ENCODE data around the gene VHLL. TPM values are rescaled to one million over a fixed set of nuclear protein-coding genes. Genes with fewer than 3 reads are reported as not detected.

Gene VHLL
- total and polyA plus RNA-seq, 2 of the 13 experiments (the other 11 are each of a cell fraction or from before 2014, with no cell fraction given): 0.24 TPM; not detected in 1

DNA sequence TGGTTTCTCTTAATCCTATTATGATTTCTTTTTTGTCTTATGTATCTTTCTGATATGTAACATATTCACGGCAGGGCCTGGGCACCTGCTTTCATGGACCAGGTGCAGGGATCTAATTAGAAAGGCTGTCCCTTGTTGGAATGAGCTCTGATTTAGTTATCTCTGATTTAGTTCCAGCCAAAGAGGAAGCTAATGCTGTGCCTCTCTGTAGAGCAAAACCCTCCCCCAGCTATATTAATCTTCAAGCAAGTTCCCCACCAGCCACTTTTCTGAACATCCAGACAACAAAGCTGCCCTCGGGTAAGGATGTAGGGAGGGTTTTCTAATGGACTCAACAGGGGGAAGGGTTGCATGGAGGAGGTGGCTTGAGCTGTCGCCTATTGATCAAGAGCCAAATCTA lies 45.3 kb upstream of the VHLL start:
- no peaks in the 10 kb centered on the region for H3K36me3 ChIP-seq (replicated peaks in 1 of 2; ENCODE audit: control insufficient read depth in 1 of 2, insufficient read depth in 2 of 2, low read length in 2 of 2)
- CTCF ChIA-PET (ENCODE audit: low intra/inter-chr PET ratio, low total read pairs): no interaction called here
- FAIRE-seq: no peak

DNA sequence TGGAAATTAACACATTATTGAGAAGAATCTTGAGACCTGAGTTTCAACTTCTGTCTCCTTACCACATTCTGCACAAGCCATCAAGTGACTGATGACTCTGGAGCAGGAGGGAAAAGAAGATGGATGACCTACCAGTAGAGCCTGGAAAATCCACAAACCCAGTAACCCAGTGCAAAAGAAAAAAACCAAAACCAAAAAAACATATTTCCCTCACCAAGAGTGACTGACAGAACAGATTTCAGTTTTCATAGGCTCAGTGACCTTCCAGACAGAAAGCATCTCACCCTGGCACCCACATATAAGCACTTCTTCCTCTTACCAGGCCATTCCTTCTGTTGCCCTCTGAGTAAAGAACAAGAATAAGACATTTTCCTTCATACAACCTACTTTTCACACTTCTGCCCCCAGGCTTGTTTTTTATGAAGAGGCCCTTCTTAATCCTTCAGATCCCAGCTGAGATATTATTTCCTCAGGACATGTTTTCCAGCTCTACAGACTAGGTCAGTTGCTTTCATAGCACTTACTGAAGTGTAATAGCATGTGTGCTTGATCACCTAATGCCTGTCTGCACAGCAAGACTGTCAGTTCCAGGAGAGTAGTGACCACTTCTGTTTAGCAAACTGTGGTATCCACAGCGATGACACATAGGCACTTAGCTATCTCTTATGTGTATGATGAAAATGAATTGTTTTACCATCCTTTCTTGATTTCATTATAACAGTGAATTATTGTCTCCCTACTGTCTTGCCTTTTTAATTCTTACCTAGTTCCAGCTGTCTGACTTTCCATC lies 43.3 kb upstream of the VHLL start:
- H3K4me1 ChIP-seq (ENCODE audit: insufficient read depth, low read length): peaks cover 7% of the 10 kb centered on the region; the same call in 1 of the 2 replicates
- no peak overlapping the region for H3K27ac ChIP-seq (ENCODE audit: extremely low read length, insufficient read depth, low read length)
- 57% methylated on average over 1 of the region's 1 CpG for WGBS (ENCODE audit: low lambda C conversion rate)
- ChIA-PET CTCF (ENCODE audit: low intra/inter-chr PET ratio, low total read pairs) (no interaction called here), POLR2A (no interaction called here)
- no peak for DNase-seq (ENCODE audit: low spot score)
- BruUV-seq (replicated peaks): no TSS peak
- no peaks in the 10 kb centered on the region for H4K20me1 ChIP-seq (ENCODE audit: insufficient read depth, low read length)
- no peak for FAIRE-seq
- no peaks in the 10 kb centered on the region; a peak in 1 of 5 replicates for H3K27me3 ChIP-seq (ENCODE audit: control insufficient read depth in 1 of 2, insufficient read depth in 2 of 2, low read length in 2 of 2)
- H3K4me2 ChIP-seq (ENCODE audit: low read depth, low read length): no peak overlapping the region
- ATAC-seq: no peak
- H3K36me3 ChIP-seq (replicated peaks in 1 of 2; ENCODE audit: control insufficient read depth in 1 of 2, insufficient read depth in 2 of 2, low read length in 2 of 2): no peaks in the 10 kb centered on the region
- no peaks in the 10 kb centered on the region for H3K9me3 ChIP-seq (ENCODE audit: low read length)
- H3K9ac ChIP-seq (ENCODE audit: insufficient read depth, low read depth, low read length): no peak overlapping the region
- H3K4me3 ChIP-seq (replicated peaks in 1 of 3; ENCODE audit: insufficient read depth in 1 of 3, low read depth in 2 of 3, low read length in 3 of 3): no peak overlapping the region
- peaks cover 7% of the 10 kb centered on the region for H3K79me2 ChIP-seq (ENCODE audit: insufficient read depth, low read length)
- intact Hi-C loops (cut with micrococcal nuclease; ENCODE audit: unreplicated experiment): no loop called here
- in situ Hi-C loops (cut with HindIII; ENCODE audit: extremely low pct_ligation_motif_present, low pct_unique_long_range_greater_than_20kb): no loop called here
- H2AFZ ChIP-seq (ENCODE audit: low read length): no peak overlapping the region
- TF ChIP-seq SMC3 (IDR thresholded peaks at IDR 0.05; ENCODE audit: low read length) (no peak), NFYC (CRISPR knock-in tag; IDR thresholded peaks at IDR 0.05) (no peak), RBM39 (IDR thresholded peaks at IDR 0.05; ENCODE audit: low read depth, low read length, poor library complexity, severe bottlenecking) (no peak), NAIF1 (CRISPR knock-in tag; IDR thresholded peaks at IDR 0.05; ENCODE audit: borderline replicate concordance) (no peak), ZBTB1 (CRISPR knock-in tag; IDR thresholded peaks at IDR 0.05; ENCODE audit: borderline replicate concordance) (no peak), KDM2A (CRISPR knock-in tag; IDR thresholded peaks at IDR 0.05; ENCODE audit: borderline replicate concordance, low read depth) (no peak), POLR2G (IDR thresholded peaks at IDR 0.05; ENCODE audit: low read depth, low read length) (no peak)
- TF ChIP-seq, protein P1, sequence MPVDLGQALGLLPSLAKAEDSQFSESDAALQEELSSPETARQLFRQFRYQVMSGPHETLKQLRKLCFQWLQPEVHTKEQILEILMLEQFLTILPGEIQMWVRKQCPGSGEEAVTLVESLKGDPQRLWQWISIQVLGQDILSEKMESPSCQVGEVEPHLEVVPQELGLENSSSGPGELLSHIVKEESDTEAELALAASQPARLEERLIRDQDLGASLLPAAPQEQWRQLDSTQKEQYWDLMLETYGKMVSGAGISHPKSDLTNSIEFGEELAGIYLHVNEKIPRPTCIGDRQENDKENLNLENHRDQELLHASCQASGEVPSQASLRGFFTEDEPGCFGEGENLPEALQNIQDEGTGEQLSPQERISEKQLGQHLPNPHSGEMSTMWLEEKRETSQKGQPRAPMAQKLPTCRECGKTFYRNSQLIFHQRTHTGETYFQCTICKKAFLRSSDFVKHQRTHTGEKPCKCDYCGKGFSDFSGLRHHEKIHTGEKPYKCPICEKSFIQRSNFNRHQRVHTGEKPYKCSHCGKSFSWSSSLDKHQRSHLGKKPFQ (CRISPR knock-in tag; IDR thresholded peaks at IDR 0.05; ENCODE audit: insufficient replicate concordance): no peak
- TF ChIP-seq, protein P2, sequence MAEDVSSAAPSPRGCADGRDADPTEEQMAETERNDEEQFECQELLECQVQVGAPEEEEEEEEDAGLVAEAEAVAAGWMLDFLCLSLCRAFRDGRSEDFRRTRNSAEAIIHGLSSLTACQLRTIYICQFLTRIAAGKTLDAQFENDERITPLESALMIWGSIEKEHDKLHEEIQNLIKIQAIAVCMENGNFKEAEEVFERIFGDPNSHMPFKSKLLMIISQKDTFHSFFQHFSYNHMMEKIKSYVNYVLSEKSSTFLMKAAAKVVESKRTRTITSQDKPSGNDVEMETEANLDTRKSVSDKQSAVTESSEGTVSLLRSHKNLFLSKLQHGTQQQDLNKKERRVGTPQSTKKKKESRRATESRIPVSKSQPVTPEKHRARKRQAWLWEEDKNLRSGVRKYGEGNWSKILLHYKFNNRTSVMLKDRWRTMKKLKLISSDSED (CRISPR knock-in tag; IDR thresholded peaks at IDR 0.05): no peak

More for the DNA sequence above, 45.3 kb upstream of the VHLL start:
- Histone ChIP-seq H3K27me3 (ENCODE audit: control insufficient read depth in 1 of 2, insufficient read depth in 2 of 2, low read length in 2 of 2) (no peaks in the 10 kb centered on the region), H3K4me2 (ENCODE audit: low read depth, low read length) (no peak overlapping the region), H3K4me3 (replicated peaks in 1 of 3; ENCODE audit: insufficient read depth in 1 of 3, low read depth in 2 of 3, low read length in 3 of 3) (no peak overlapping the region), H3K9ac (ENCODE audit: insufficient read depth, low read depth, low read length) (no peak overlapping the region), H3K9me3 (ENCODE audit: low read length) (no peaks in the 10 kb centered on the region), H3K79me2 (ENCODE audit: insufficient read depth, low read length) (no peaks in the 10 kb centered on the region), H3K4me1 (ENCODE audit: insufficient read depth, low read length) (peaks cover 2% of the 10 kb centered on the region; the same call in 1 of the 2 replicates), H2AFZ (ENCODE audit: low read length) (no peak overlapping the region), H3K27ac (ENCODE audit: extremely low read length, insufficient read depth, low read length) (no peak overlapping the region), H4K20me1 (ENCODE audit: insufficient read depth, low read length) (no peaks in the 10 kb centered on the region)
- POLR2A ChIA-PET: interaction anchor here (0.6 to 1.1 kb wide), 2 partner anchors 71 to 101 kb away, joined by 3 read pairs; no protein-coding TSS in a partner anchor
- WGBS (ENCODE audit: low lambda C conversion rate): 85% methylated on average over 3 of the region's 3 CpGs
- no TSS peak for BruUV-seq (replicated peaks)
- intact Hi-C loops (cut with micrococcal nuclease; ENCODE audit: unreplicated experiment) (no loop called here), in situ Hi-C loops (cut with HindIII; ENCODE audit: extremely low pct_ligation_motif_present, low pct_unique_long_range_greater_than_20kb) (no loop called here)
- no peak for DNase-seq (ENCODE audit: low spot score)
- TF ChIP-seq SP2 (CRISPR knock-in tag; IDR thresholded peaks at IDR 0.05) (no peak), SMARCC2 (IDR thresholded peaks at IDR 0.05) (no peak), ZNF333 (CRISPR knock-in tag; IDR thresholded peaks at IDR 0.05; ENCODE audit: borderline replicate concordance) (no peak), SOX5 (CRISPR knock-in tag; IDR thresholded peaks at IDR 0.05; ENCODE audit: borderline replicate concordance) (no peak), ARID2 (CRISPR knock-in tag; IDR thresholded peaks at IDR 0.05; ENCODE audit: borderline replicate concordance) (no peak), ARHGAP35 (CRISPR knock-in tag; IDR thresholded peaks at IDR 0.05; ENCODE audit: borderline replicate concordance) (no peak), PCBP1 (IDR thresholded peaks at IDR 0.05; ENCODE audit: borderline replicate concordance, low read depth, low read length) (no peak), ZNF205 (CRISPR knock-in tag; IDR thresholded peaks at IDR 0.05) (no peak)
- TF ChIP-seq, protein P2 (CRISPR knock-in tag; IDR thresholded peaks at IDR 0.05): no peak
- no peak for ATAC-seq
